Lung (tissue), 12 donors: ENCODE data around the gene PIAS1. TPM values are rescaled to one million over a fixed set of nuclear protein-coding genes. Genes with fewer than 3 reads are reported as not detected.

ENCODE experiments used
- ATAC-seq: fragments of 200-7000 bp; cut with Tn5 transposase; one replicate; pipeline ENCODE4 v1.9.1; 2020; ENCODE audit warnings: moderate number of reproducible peaks; ENCODE audit not compliant: insufficient read depth, low FRiP score
- DNase-seq, 3 donors: peaks; one replicate each; pipeline ENCODE4 v3.0.0-alpha.2; 2013 to 2017
- H3K27ac ChIP-seq, 2 donors: one replicate each; pipeline ENCODE4 v1.5.1; 2013; ENCODE audit warnings: mild to moderate bottlenecking in 2 of 2, moderate library complexity in 2 of 2, control low read depth in 1 of 2, inconsistent platforms in 1 of 2, low read depth in 1 of 2, low read length in 1 of 2
- H3K27me3 ChIP-seq, 3 donors: one replicate each; pipeline ENCODE4 v1.5.1; 2013; ENCODE audit warnings: low read length in 2 of 3; ENCODE audit not compliant: control insufficient read depth in 3 of 3, insufficient read depth in 3 of 3
- H3K36me3 ChIP-seq, 4 donors: one replicate each; pipeline ENCODE4 v1.5.1; 2013; ENCODE audit warnings: low read length in 4 of 4, mild to moderate bottlenecking in 1 of 4, moderate library complexity in 1 of 4; ENCODE audit not compliant: control insufficient read depth in 4 of 4, insufficient read depth in 4 of 4
- H3K4me1 ChIP-seq, 5 donors: one replicate each; pipeline ENCODE4 v1.5.1; 2013; ENCODE audit warnings: low read length in 5 of 5, mild to moderate bottlenecking in 2 of 5, moderate library complexity in 1 of 5; ENCODE audit not compliant: control insufficient read depth in 5 of 5, insufficient read depth in 5 of 5
- H3K4me3 ChIP-seq: one replicate; pipeline ENCODE4 v1.5.1; 2013; ENCODE audit warnings: mild to moderate bottlenecking, control low read depth, moderate library complexity
- H3K9ac ChIP-seq, 2 donors: one replicate each; pipeline ENCODE4 v1.5.1; 2013; ENCODE audit warnings: low read length in 2 of 2, control low read depth in 1 of 2; ENCODE audit not compliant: insufficient read depth in 1 of 2
- H3K9me3 ChIP-seq, 4 donors: one replicate each; pipeline ENCODE4 v1.5.1; 2013; ENCODE audit warnings: low read length in 3 of 4, mild to moderate bottlenecking in 1 of 4, moderate library complexity in 1 of 4; ENCODE audit not compliant: control insufficient read depth in 4 of 4, insufficient read depth in 3 of 4
- WGBS, 2 donors: extraction: QIAGEN DNeasy Blood & Tissue Kit; methylation state at CpG; one replicate each; pipeline ENCODE4 v1.1.7; 2013; 5-methylcytosine and 5-hydroxymethylcytosine counted together
- polyA plus RNA-seq, 2 donors: library from polyadenylated mRNA; stranded (reverse); fragments of 200-250 nt; gene quantifications; one replicate each; pipeline ENCODE4 v1.2.1, GENCODE V29; 2013
- total RNA-seq, 2 donors: library from RNA; depleted of rRNA in 1 of 2; stranded (reverse); fragments of >200 nt in 1 of 2; gene quantifications; one replicate each; pipeline ENCODE4 v1.2.1, GENCODE V29; 2014 to 2021
- TF ChIP-seq, protein P1 (sequence below): IDR thresholded peaks from 2 replicates; pipeline ENCODE4 v1.5.1; 2012; ENCODE audit warnings: mild to moderate bottlenecking; ENCODE audit errors: control extremely low read depth, extremely low read depth
- donor health status: control.
- donor health status: control.
- donor health status: Bipolar disorder and iron deficiency.
- donor health status: healthy.
- donor health status: DM: yes; HTN: yes; CAD: no.

PIAS1 gene
- total and polyA plus RNA-seq, 4 donors, result 14.6 to 157 (median 30.4) TPM

DNA sequence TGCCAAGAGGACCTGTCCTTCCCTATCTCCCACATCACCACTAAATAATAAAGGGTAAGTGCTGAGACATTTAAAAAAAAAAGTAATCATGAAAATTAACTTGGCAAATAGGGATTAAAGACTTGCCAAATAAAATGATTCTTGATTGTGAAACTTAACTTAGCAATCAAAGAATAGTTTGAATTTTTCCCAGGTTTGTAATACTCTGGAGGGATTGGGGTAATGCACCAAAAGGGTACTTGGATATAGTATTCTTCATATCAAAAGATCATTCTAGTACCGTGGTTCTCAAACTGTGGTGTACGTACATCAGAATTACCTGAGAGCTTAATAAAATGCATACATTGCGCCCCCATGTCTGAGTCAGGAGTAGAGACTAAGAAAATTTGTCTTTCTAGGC, 122.5 kb downstream of the PIAS1 start:
- Histone ChIP-seq H3K9me3 (no peaks in the 10 kb centered on the region), H3K4me1 (peaks cover 0 to 6% (median 0%) of the 10 kb centered on the region in 5 donors), H3K36me3 (peaks cover 6 to 25% (median 18%) of the 10 kb centered on the region in 4 donors), H3K27ac (no peak overlapping the region), H3K9ac (no peak overlapping the region), H3K27me3 (no peaks in the 10 kb centered on the region), H3K4me3 (no peak overlapping the region)
- ATAC-seq (no peak), DNase-seq (no peak)
- 94 to 95% methylated on average over 3 of the region's 3 CpGs for WGBS, 2 donors
- TF ChIP-seq, protein P1, sequence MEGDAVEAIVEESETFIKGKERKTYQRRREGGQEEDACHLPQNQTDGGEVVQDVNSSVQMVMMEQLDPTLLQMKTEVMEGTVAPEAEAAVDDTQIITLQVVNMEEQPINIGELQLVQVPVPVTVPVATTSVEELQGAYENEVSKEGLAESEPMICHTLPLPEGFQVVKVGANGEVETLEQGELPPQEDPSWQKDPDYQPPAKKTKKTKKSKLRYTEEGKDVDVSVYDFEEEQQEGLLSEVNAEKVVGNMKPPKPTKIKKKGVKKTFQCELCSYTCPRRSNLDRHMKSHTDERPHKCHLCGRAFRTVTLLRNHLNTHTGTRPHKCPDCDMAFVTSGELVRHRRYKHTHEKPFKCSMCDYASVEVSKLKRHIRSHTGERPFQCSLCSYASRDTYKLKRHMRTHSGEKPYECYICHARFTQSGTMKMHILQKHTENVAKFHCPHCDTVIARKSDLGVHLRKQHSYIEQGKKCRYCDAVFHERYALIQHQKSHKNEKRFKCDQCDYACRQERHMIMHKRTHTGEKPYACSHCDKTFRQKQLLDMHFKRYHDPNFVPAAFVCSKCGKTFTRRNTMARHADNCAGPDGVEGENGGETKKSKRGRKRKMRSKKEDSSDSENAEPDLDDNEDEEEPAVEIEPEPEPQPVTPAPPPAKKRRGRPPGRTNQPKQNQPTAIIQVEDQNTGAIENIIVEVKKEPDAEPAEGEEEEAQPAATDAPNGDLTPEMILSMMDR, result no peak

DNA sequence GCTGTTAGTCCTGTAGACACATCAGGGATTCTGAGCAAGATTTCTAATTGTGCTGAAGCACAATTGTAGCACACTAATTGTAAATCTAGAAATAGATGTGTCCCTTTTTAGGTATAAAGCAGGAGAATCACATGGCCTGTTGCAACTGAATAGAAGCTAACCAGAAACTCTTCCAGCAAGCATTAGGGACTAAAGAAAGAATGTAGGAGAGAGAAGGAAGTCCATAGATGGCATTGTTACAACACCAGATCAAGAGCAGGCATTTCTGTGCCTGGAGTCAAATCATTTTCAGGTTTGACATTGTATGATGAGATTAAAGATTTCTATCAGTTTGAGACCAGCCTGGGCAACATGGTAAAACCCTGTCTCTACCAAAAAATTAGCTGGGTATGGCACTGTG, 123.6 kb downstream of the PIAS1 start:
- Histone ChIP-seq H3K4me3 (no peak overlapping the region), H3K27me3 (no peaks in the 10 kb centered on the region), H3K9me3 (no peaks in the 10 kb centered on the region), H3K27ac (no peak overlapping the region), H3K9ac (no peak overlapping the region), H3K36me3 (peaks cover 8 to 28% (median 20%) of the 10 kb centered on the region in 4 donors), H3K4me1 (peaks cover 0 to 6% (median 0%) of the 10 kb centered on the region in 5 donors)
- TF ChIP-seq, protein P1, result no peak
- DNase-seq (no peak), ATAC-seq (no peak)

DNA sequence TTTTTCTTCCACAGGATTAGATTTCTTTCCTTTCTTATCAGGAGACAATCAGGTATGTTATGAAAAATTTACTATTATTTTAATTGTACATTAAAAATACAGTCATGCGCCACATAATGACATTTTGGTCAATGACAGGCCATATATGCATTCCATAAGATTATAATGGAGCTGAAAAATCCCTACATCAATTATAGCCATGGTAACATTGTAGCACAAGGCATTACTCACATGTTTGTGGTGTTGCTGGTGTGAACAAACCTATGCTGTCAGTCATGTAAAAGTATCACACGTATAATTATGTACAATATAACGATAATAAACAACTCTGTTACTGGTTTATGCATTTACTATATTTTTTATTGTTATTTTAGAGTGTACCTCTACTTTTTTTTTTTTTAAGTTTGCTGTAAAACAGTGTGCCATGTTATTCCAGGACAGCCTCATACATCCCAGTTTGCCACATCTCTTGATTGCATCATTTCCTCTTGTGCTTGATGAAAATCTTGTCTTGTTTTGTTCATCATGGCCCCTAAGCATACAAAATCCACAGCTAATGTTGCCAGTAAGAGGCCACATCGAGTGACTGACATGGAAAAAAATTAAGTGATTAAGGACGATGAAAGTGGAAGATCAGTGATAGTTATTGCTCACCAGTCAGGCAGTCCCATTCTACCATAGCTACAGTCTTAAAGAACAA, 129.7 kb downstream of the PIAS1 start:
- no peaks in the 10 kb centered on the region for H3K9me3 ChIP-seq
- TF ChIP-seq, protein P1, result no peak
- no peak overlapping the region for H3K4me3 ChIP-seq
- peaks cover 0 to 15% (median 5%) of the 10 kb centered on the region in 5 donors for H3K4me1 ChIP-seq
- no peak overlapping the region for H3K27ac ChIP-seq
- no peak overlapping the region for H3K9ac ChIP-seq
- DNase-seq, result no peak
- peaks cover 28 to 42% (median 34%) of the 10 kb centered on the region in 4 donors for H3K36me3 ChIP-seq
- ATAC-seq, result no peak
- 88 to 90% methylated on average over 5 of the region's 5 CpGs for whole genome bisulfite sequencing, 2 donors
- H3K27me3 ChIP-seq, result no peaks in the 10 kb centered on the region
